IPS DF 4.7 (cell line): Measurements from ENCODE around the gene OAS1.
"Not testable (repeated sequence)": the region's sequence is repeated elsewhere in the genome, so short reads cannot be mapped to it uniquely, and the experiment has no call there.

Source experiments
- DNase-seq: peaks from one replicate; pipeline ENCODE4 v3.0.0-alpha.2; 2013; ENCODE audit warnings: low spot score; ENCODE audit errors: extremely low read depth

OAS1 gene

DNA sequence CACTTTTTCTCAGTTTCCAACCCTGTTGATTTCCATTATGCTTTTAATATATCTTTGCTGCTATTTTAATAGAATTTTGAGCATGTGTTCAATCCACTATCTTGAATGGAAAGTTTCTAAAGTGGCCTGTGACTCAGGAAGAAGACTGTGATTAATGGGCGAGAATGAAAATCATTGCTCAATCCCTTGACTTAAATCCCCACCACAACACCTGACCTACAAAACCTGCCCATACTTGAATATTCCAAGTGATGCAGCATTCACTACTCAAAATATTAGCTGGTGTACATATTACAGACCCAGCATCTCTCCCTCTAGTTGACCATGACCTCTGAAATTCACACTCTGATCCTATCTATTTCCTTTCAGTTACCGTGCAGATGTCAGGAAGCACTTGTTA lies 30.2 kb downstream of the OAS1 start:
- no peak for DNase-seq

DNA sequence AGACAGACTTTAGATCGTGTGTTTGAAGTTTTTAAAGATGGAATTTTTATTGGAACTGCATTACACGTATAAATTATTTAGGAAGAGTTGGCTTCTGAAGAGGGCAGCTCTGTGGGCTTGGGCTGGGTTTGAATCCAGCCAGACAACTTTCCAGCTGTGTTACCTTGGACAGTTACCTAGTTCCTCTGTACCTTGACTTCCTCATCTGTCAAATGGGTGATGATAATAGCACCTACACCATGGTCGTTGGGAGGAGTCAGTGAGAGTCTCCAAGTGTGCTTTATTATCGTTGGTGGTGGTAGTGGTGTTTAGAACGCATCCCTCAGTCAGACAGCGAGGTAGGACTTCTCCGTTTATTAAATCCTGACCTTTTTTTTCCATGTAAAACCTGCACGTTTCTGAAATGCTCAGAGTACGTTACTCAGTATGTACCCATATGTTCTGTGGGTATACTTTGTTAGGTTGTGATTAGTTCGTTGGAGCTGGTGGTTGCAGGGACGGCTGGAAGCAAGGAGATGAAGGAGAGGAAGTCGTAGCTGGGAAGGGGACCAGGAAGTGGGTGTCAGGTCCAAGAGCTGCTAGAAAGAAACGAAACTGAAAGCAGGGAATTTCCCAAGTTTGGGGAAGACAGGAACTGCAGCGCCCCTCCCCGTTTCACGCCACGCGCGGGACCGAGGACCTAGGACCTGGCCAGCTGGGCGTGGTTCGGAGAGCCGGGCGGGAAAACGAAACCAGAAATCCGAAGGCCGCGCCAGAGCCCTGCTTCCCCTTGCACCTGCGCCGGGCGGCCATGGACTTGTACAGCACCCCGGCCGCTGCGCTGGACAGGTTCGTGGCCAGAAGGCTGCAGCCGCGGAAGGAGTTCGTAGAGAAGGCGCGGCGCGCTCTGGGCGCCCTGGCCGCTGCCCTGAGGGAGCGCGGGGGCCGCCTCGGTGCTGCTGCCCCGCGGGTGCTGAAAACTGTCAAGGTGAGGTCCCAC lies 31.3 kb downstream of the OAS1 start, which contains the start of gene OAS3:
TSS of gene OAS3 (plus strand) at position 734 of the 979 bp plus-strand sequence. CDS start at position 791, 57 bp downstream.
- no peak for DNase-seq

DNA sequence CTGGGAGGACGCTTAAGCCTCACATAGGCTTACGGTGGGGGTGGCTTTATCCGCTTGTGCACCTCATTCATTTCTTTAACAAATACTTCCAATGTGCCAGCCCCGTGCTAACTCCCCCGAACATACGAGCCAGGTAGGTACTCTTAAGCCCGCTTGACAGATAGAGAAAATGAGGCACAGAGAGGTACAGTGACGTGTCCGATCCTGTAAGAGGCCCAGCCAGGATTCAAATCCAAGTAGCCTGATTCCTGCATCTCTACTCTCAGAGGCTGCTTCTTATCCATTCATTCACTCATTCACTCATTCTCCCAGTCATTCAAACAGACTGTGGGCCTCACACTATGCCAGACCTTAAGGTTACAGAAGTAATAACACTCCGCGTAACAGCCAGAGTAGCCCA lies 32.0 kb downstream of the OAS1 start:
- no peak for DNase-seq

DNA sequence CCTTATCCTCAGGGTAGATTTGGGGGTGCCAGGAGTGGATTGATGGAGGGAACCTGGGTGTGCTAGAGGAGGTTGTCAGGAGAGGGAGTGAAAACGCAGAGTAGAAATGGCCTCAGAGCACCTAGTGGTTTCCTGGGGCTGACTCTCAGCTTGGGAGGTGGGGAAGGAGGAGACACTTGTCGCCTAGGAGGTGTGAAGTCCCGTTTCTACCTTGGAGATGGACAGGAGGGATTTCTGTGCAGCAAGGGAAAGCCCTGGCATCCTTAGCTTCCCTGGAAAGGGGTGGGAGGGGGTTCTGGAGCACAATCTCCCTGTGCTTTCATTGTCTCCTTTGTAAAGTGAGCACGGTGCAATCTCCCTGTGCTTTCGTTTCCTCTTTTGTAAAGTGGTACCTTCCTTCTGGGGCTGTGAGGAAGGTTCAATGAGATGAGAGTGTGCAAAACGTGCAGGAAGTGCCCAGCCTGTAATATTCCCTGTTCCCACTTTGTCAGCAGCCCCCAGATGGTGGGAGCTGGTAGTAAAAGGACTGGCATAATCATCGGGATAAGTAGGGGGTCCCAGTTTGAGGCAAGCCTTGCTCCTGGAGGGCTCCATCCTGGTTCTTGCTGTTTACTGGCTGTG lies 33.1 kb downstream of the OAS1 start:
- no peak for DNase-seq

DNA sequence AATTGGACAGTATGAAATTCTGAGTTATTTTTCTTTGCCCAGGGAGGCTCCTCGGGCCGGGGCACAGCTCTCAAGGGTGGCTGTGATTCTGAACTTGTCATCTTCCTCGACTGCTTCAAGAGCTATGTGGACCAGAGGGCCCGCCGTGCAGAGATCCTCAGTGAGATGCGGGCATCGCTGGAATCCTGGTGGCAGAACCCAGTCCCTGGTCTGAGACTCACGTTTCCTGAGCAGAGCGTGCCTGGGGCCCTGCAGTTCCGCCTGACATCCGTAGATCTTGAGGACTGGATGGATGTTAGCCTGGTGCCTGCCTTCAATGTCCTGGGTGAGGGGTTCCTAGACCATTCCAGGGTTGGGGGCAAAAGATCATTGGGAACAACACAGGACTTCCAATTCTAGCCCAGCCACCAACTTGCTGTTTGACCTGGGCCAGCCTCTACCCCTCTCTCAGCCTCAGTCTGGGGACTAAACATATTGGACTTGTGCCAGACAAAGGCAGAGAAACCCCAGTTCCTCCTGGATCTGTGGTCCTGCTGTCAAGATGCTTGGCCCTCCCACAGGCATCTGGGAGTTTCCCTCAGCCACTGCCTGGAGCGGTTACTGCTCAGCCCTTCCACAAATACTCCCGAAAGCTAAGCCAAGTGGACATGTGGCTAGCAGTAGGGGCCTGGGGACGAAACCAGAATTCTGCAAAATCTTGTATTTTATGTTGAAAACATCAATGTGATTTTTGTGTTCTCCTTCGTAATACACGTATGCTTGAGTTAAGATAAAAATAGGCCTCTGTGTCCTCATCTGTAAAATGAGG lies 35.0 kb downstream of the OAS1 start:
- DNase-seq, result no peak

DNA sequence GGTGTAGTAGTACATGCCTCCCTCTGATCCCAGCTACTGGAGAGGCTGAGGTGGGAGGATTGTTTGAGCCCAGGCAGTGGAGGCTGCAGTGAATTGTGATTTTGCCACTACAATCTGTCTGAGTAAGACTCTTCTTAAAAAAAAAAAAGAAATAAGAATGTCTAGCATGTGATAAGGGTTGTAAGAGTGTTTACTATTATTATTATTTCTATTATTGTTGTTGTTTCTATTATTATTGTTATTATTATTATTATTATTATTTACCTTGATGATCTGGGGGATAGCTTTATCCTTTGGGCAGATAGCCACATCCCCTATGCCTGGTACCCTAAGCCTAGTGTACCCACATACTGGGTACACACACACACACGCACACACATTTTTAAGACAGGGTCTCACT lies 35.8 kb downstream of the OAS1 start:
- no peak for DNase-seq

DNA sequence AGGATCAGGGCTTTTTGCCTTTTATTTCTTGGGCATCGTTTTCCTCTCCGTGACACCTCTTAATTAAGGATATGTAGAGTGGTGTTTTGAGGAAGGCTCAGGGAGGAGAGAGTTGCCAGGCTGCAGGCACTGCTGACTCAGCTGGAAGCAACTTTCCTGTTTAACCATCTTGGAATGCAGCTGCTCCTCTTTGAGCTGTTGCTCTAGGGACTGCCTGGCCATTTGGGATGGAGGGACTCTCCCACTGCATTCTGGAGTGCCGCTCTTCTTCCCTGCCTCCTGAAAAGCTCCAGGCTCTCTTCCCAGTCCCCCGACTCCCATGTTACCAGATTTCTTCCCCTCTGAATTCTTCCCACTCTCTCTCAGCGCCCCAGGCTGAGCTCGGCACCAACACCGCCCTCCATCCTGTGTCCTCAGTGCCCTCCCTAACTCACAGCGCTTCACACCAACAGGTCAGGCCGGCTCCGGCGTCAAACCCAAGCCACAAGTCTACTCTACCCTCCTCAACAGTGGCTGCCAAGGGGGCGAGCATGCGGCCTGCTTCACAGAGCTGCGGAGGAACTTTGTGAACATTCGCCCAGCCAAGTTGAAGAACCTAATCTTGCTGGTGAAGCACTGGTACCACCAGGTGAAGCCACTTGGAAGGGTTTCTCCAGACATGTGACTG lies 37.4 kb downstream of the OAS1 start:
- no peak for DNase-seq

DNA sequence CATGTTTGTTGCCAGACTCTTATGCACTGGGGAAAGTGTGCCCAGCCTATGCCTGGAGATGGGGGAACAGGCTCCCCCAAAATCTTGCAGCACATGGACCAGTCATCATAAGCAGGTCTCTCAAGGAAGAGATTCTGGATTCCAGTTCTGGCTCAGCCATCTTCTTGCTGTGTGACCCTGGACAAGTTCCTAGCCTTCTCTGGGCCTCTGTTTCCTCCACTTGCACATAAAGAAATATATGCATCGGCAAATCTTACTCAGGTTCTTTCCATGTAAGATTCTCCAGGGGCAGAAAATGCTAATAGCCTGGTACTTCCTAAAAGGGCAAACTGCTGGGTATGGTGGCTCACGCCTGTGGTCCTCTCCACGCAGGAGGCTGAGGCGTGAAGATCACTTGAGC lies 38.8 kb downstream of the OAS1 start:
- no peak for DNase-seq

DNA sequence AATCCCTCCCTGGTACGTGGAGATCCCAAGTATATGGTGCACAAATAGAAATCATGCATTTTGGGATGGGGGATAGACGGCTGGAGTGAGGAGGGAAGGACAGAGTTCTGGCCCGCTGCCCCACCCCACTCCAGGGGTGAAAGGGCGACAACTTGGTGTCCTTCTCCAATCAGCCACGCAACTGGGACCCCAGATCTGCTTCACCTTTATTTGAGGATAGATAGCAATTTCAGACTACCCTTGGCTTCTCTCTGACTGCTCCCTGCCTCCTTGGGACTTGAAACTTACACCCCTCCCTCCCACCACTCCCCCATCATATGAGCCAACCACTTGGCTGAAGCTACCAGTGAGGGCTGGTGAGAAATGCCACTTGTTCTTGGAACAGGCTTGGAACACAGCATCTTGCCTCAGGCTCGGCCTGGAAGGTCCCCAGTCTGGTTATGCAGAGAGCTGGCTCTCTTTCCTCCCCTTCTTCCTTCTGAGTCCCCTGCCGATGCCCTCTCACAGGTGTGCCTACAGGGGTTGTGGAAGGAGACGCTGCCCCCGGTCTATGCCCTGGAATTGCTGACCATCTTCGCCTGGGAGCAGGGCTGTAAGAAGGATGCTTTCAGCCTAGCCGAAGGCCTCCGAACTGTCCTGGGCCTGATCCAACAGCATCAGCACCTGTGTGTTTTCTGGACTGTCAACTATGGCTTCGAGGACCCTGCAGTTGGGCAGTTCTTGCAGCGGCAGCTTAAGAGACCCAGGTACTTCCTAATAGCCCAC lies 39.7 kb downstream of the OAS1 start:
- no peak for DNase-seq

DNA sequence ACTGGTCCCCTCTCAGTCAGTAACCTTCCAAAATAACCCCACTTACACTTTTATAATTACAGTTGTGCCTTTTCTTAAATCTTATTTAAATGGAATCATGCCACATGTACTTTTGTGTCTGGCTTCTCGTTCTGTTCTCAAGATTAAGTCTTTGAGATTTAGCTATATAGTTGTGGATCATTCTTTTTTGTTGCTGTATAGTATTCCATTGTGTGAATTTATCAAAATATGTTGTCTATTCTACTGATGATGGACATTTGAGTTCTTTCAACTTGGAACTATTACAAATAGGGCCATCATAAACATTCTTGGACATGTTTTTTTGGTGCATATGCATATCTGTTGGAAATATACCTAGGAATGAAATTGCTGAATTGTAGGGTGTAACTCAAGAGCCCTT lies 40.6 kb downstream of the OAS1 start:
- DNase-seq, result no peak

DNA sequence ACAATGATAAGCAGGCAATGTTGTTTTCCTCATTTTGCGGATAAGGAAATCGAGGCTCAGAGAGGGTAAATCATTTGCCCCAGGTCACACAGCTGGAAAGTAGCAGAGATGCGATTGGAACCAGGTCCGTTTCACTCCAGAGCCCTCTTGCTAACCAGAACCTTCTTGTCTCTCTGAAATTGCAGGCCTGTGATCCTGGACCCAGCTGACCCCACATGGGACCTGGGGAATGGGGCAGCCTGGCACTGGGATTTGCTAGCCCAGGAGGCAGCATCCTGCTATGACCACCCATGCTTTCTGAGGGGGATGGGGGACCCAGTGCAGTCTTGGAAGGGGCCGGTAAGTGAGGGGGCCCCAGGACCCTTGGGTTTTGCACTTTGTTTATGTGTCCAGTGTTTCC lies 41.0 kb downstream of the OAS1 start:
- no peak for DNase-seq

DNA sequence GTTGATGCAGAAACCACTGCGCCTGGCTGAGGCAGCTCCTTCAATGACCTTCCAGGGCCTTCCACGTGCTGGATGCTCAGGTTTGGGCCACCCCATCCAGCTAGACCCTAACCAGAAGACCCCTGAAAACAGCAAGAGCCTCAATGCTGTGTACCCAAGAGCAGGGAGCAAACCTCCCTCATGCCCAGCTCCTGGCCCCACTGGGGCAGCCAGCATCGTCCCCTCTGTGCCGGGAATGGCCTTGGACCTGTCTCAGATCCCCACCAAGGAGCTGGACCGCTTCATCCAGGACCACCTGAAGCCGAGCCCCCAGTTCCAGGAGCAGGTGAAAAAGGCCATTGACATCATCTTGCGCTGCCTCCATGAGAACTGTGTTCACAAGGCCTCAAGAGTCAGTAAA lies 42.0 kb downstream of the OAS1 start:
- DNase-seq, result no peak

DNA sequence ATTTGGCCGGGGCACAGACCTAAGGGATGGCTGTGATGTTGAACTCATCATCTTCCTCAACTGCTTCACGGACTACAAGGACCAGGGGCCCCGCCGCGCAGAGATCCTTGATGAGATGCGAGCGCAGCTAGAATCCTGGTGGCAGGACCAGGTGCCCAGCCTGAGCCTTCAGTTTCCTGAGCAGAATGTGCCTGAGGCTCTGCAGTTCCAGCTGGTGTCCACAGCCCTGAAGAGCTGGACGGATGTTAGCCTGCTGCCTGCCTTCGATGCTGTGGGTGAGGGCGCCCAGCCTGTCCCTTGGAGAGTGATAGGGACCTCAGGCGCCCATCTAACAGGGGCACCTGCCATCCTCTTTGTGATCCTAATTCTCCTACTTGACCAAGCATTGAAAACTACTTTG lies 43.9 kb downstream of the OAS1 start:
- DNase-seq, result no peak

DNA sequence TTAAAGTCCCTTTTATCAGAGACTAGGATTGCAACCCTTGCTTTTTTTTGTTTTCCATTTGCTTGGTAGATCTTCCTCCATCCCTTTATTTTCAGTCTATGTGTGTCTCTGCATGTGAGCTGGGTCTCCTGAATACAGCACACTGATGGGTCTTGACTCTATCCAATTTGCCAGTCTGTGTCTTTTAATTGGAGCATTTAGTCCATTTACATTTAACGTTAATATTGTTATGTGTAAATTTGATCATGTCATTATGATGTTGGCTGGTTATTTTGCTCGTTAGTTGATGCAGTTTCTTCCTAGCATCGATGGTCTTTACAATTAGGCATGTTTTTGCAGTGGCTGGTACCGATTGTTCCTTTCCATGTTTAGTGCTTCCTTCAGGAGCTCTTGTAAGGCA lies 50.4 kb downstream of the OAS1 start:
- DNase-seq, result not testable (repeated sequence)

DNA sequence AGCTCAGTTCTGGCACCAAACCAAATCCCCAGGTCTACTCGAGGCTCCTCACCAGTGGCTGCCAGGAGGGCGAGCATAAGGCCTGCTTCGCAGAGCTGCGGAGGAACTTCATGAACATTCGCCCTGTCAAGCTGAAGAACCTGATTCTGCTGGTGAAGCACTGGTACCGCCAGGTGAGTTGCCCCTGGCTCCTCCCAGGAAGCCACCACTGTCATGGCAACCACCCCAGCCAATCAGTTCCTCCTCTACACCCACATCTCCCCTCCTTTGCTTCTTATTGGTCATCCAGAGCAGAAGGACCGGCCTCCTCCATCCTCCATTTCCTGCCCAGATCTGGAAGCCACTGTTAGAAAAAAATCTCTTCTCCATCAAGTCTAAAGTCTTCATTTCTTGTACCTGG lies 54.3 kb downstream of the OAS1 start:
- no peak for DNase-seq

DNA sequence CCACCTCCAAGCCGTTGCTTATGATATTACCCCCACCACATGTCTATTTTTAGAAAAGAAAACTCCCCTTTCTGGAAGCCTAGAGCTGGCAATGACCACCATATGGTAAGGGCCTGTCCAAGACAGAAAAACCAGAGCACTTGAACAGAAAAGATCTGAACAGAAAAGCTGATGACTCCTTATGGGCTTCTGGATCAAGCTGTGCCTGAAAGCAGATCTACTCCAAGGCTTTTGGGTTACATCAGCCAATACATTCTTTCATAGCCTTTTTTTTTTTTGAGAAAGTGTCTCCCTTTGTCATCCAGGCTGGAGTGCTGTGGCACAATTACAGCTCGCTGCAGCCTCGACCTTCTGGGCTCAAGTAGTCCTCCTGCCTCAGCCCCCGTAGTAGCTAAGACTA lies 54.8 kb downstream of the OAS1 start:
- DNase-seq, result no peak

DNA sequence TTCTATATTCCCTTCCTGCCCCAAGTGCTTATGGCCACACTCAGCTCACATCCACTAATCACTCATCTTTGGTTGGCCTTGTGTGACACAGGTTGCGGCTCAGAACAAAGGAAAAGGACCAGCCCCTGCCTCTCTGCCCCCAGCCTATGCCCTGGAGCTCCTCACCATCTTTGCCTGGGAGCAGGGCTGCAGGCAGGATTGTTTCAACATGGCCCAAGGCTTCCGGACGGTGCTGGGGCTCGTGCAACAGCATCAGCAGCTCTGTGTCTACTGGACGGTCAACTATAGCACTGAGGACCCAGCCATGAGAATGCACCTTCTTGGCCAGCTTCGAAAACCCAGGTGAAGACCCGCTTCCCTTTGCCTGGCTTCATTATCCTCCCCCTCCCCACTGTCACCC lies 55.8 kb downstream of the OAS1 start:
- DNase-seq, result no peak

DNA sequence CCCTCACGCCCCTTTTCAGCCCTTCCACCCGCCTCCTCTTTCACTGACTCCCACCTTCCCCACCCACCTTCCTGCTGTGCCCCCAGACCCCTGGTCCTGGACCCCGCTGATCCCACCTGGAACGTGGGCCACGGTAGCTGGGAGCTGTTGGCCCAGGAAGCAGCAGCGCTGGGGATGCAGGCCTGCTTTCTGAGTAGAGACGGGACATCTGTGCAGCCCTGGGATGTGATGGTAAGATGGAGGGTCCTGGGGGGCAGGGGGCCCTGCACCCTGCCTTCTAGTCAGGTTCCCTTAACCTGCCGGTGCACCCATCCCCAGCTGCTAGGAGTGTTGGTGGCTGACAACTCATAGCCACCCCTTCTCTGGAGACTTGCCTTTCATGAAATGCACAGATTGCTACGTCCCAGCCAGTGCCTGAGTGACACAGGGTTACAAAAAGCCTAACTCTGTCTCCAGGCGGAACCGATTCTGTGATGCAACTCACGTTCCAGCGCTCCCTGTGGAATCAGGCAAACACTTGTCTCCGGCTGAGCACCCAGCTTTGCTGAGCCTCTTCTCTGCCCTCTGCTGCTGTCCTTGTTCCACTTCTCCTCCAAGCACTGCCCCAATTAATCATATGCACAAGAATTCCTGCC lies 56.6 kb downstream of the OAS1 start:
- no peak for DNase-seq

DNA sequence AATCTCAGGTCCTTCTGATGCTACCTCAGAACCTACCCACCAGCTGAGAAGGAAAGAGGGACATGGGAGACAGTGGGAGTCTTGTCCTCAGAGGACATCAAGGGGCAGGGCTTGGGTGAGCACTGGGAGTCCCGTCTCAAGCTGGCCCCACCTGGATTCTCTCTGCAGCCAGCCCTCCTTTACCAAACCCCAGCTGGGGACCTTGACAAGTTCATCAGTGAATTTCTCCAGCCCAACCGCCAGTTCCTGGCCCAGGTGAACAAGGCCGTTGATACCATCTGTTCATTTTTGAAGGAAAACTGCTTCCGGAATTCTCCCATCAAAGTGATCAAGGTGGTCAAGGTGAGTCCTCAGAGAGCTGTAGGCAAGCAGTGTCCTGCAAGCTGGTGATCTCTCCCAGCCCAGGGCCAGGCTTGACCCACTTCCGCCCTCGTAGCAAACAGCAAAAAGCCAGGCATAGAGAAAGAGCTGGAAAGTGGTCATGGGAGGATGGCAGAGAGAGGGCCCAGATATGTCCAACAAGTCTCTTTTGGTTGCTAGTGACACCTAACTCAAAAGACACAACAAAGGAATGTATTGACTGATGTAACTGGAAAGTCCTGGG lies 57.4 kb downstream of the OAS1 start:
- DNase-seq, result no peak

DNA sequence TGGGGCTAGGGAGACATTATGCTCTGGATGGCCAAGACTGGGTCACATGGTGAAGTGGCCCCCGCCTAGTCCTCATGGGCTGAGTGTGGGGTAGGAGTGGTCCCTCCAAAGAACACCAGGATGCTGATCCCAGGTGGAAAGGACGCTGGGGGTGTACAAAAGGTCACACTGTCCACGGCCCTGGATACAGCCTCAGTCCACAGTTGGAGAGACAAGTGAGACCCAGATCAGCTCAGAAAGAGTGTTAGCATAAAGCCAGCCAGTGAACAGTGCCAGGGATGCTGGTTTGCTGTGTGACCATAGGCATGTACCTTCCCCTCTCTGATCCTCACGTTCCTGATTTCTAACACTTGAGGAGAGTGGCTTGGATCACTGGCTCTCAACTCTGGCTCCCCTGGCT lies 58.2 kb downstream of the OAS1 start:
- DNase-seq, result no peak
